DLD1 (cell line): Measurements from ENCODE around the gene AKT2.

Experiments used
- in situ Hi-C: cut with HindIII; loops from 2 replicates; pipeline ENCODE4 v1.10.0; 2017; ENCODE audit warnings: low sequenced_read_pairs

Gene AKT2

GRCh38 chr19:40238775-40239174 lies 46.4 kb downstream of the AKT2 start:
- in situ Hi-C loops = no loop called here

GRCh38 chr19:40237791-40238190 lies 47.4 kb downstream of the AKT2 start:
- in situ Hi-C loops = no loop called here

- in situ Hi-C loops = no loop called here
Observed at GRCh38 chr19:40236366-40236765, 48.8 kb downstream of the AKT2 start.

- in situ Hi-C loops = no loop called here
Observed at GRCh38 chr19:40236026-40236355, 49.2 kb downstream of the AKT2 start.

GRCh38 chr19:40235238-40236025 lies 49.7 kb downstream of the AKT2 start:
- in situ Hi-C loops = no loop called here

GRCh38 chr19:40234429-40235237 lies 50.5 kb downstream of the AKT2 start:
- in situ Hi-C loops = no loop called here

- in situ Hi-C loops = no loop called here
Observed at GRCh38 chr19:40233811-40234389, 51.2 kb downstream of the AKT2 start.

- in situ Hi-C loops = no loop called here
Observed at GRCh38 chr19:40232949-40233810, 52.0 kb downstream of the AKT2 start.

- in situ Hi-C loops = no loop called here
Observed at GRCh38 chr19:40232479-40232878, 52.7 kb downstream of the AKT2 start.

- in situ Hi-C loops = no loop called here
Observed at GRCh38 chr19:40231544-40232424, 53.4 kb downstream of the AKT2 start.

GRCh38 chr19:40231057-40231456 lies 54.1 kb downstream of the AKT2 start:
- in situ Hi-C loops = no loop called here

- in situ Hi-C loops = no loop called here
Observed at GRCh38 chr19:40229926-40230417, 55.2 kb downstream of the AKT2 start.

GRCh38 chr19:40229484-40229883 lies 55.7 kb downstream of the AKT2 start:
- in situ Hi-C loops = no loop called here

GRCh38 chr19:40228863-40229262 lies 56.3 kb downstream of the AKT2 start:
- in situ Hi-C loops = no loop called here

- in situ Hi-C loops = no loop called here
Observed at GRCh38 chr19:40228346-40228745, 56.8 kb downstream of the AKT2 start.

GRCh38 chr19:40225440-40226305 lies 59.5 kb downstream of the AKT2 start:
- in situ Hi-C loops = no loop called here

GRCh38 chr19:40224342-40225150 lies 60.6 kb downstream of the AKT2 start:
- in situ Hi-C loops = no loop called here
